Measurements from ENCODE around the gene HCRT.
"Not testable (repeated sequence)": the region's sequence is repeated elsewhere in the genome, so short reads cannot be mapped to it uniquely, and the experiment has no call there.

The HCRT gene

GRCh38 chr17:42179911-42180410, 5.3 kb downstream of the HCRT start:
- DNase-seq (ENCODE audit: low read depth): no peak

GRCh38 chr17:42179335-42179734, 5.9 kb downstream of the HCRT start:
- DNase-seq (ENCODE audit: low read depth): no peak

- no peak for DNase-seq (ENCODE audit: low read depth)
Observed at GRCh38 chr17:42178817-42179216, 6.4 kb downstream of the HCRT start.

- DNase-seq (ENCODE audit: low read depth): no peak
Observed at GRCh38 chr17:42177684-42178083, 7.6 kb downstream of the HCRT start.

GRCh38 chr17:42174126-42174783, 11.0 kb downstream of the HCRT start:
- no peak for DNase-seq (ENCODE audit: low read depth)

- no peak for DNase-seq (ENCODE audit: low read depth)
Observed at GRCh38 chr17:42171831-42172230, 13.4 kb downstream of the HCRT start.

- DNase-seq (ENCODE audit: low read depth): no peak
Observed at GRCh38 chr17:42169351-42169750, 15.9 kb downstream of the HCRT start.

GRCh38 chr17:42167807-42168206, 17.4 kb downstream of the HCRT start:
- DNase-seq (ENCODE audit: low read depth): no peak

GRCh38 chr17:42166196-42166763, 19.0 kb downstream of the HCRT start:
- no peak for DNase-seq (ENCODE audit: low read depth)

- no peak for DNase-seq (ENCODE audit: low read depth)
Observed at GRCh38 chr17:42165751-42166150, 19.5 kb downstream of the HCRT start.

- DNase-seq (ENCODE audit: low read depth): no peak
Observed at GRCh38 chr17:42163696-42164407, 21.4 kb downstream of the HCRT start.

- no peak for DNase-seq (ENCODE audit: low read depth)
Observed at GRCh38 chr17:42163113-42163512, 22.1 kb downstream of the HCRT start.

GRCh38 chr17:42160531-42160910, 24.7 kb downstream of the HCRT start:
- no peak for DNase-seq (ENCODE audit: low read depth)

GRCh38 chr17:42159796-42160530, 25.3 kb downstream of the HCRT start:
- no peak for DNase-seq (ENCODE audit: low read depth)

- no peak for DNase-seq (ENCODE audit: low read depth)
Observed at GRCh38 chr17:42155614-42156045, 29.6 kb downstream of the HCRT start.

GRCh38 chr17:42153919-42154742, 31.1 kb downstream of the HCRT start:
- DNase-seq (ENCODE audit: low read depth): no peak

GRCh38 chr17:42146911-42147607, 38.2 kb downstream of the HCRT start:
- no peak for DNase-seq (ENCODE audit: low read depth)

- DNase-seq (ENCODE audit: low read depth): not testable (repeated sequence)
Observed at GRCh38 chr17:42143138-42143537, 42.1 kb downstream of the HCRT start.

GRCh38 chr17:42142371-42142896, 42.8 kb downstream of the HCRT start:
- DNase-seq (ENCODE audit: low read depth): no peak

GRCh38 chr17:42141382-42141781, 43.9 kb downstream of the HCRT start:
- no peak for DNase-seq (ENCODE audit: low read depth)

- DNase-seq (ENCODE audit: low read depth): not testable (repeated sequence)
Observed at GRCh38 chr17:42140690-42141089, 44.6 kb downstream of the HCRT start.
